ENCODE results near the gene TRRAP. TPM values are rescaled to one million over a fixed set of nuclear protein-coding genes. Genes with fewer than 3 reads are reported as not detected.

TRRAP gene
- polyA plus RNA-seq, 2 of the 4 experiments (the other 2 are of a cell fraction), result 12.2 to 22.1 TPM

DNA sequence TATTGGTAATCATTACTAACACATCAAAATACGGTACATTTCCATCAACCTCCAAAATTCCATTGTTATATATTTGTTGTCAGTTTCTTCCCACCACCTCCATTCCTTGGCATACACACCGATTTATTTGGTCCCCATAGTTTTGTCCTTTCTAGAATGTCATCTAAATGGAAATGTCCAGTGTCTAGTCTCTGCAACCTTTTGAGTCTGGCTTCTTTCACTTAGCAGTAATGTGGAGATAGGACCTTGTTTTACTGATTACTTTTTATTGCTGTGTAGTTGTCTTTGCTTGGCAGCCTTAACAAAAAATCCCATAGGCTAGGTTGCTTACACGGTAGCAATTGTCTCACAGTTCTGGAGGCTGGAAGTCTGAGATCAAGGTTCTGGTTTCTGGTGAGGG lies 22.5 kb downstream of the TRRAP start:
- WGBS (ENCODE audit: missing lambda C conversion rate), result 93% methylated on average over 3 of the region's 3 CpGs
- Histone ChIP-seq H3K9me3 (no peaks in the 10 kb centered on the region), H3K27ac (no peak overlapping the region), H3K4me1 (no peaks in the 10 kb centered on the region), H3K4me3 (no peak overlapping the region), H3K4me2 (no peak overlapping the region)
- POLR2A ChIA-PET, result no interaction called here
- DNase-seq (ENCODE audit: low read depth in 1 of 2, low spot score in 1 of 2) (no peak), ATAC-seq (no peak), FAIRE-seq (no peak)
- no peak for TF ChIP-seq RAD21 (conservative IDR thresholded peaks at IDR 0.05 in 1 of 2, IDR thresholded peaks at IDR 0.05 in 1 of 2)
- TF ChIP-seq, protein P1, sequence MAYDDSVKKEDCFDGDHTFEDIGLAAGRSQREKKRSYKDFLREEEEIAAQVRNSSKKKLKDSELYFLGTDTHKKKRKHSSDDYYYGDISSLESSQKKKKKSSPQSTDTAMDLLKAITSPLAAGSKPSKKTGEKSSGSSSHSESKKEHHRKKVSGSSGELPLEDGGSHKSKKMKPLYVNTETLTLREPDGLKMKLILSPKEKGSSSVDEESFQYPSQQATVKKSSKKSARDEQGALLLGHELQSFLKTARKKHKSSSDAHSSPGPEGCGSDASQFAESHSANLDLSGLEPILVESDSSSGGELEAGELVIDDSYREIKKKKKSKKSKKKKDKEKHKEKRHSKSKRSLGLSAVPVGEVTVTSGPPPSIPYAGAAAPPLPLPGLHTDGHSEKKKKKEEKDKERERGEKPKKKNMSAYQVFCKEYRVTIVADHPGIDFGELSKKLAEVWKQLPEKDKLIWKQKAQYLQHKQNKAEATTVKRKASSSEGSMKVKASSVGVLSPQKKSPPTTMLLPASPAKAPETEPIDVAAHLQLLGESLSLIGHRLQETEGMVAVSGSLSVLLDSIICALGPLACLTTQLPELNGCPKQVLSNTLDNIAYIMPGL (CRISPR knock-in tag; IDR thresholded peaks at IDR 0.05; ENCODE audit: borderline replicate concordance), result no peak
- TF ChIP-seq POLR2A (IDR thresholded peaks at IDR 0.05; ENCODE audit: low read length), result no peak
- TF ChIP-seq JUNB (IDR thresholded peaks at IDR 0.05), result no peak
- TF ChIP-seq TP53 (CRISPR knock-in tag; IDR thresholded peaks at IDR 0.05), result no peak
- TF ChIP-seq KDM5A (IDR thresholded peaks at IDR 0.05), result no peak
- TF ChIP-seq KDM1A (IDR thresholded peaks at IDR 0.05; ENCODE audit: low read depth), result no peak
- no peak for TF ChIP-seq SREBF2 (IDR thresholded peaks at IDR 0.05)
- no peak for TF ChIP-seq TFCP2L1 (CRISPR knock-in tag; IDR thresholded peaks at IDR 0.05)
- no peak for TF ChIP-seq EP300 (IDR thresholded peaks at IDR 0.05)
- no peak for TF ChIP-seq ZC3H11A (IDR thresholded peaks at IDR 0.05)
- CTCF ChIA-PET, result interaction anchor here (0.9 kb wide), 1 partner anchor 12 kb away, joined by 3 read pairs; no protein-coding TSS in a partner anchor

DNA sequence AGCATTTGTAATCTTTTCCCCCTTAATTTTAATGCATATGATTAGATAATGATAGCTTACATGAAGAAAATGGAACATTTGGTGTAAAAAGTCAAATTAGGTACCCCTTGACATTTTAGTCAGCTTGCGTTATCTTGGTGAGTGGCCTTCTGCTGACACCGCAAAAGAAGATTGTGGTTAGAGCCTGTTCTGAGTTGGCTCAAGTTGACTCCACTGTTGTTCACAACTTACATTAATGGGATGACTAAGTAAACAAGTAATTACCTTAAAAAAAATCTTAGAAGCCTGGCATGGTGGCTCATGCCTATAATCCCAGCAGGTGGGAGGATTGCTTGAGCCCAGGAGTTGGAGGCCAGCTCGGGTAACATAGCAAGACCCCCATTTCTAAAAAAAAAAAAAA lies 24.2 kb downstream of the TRRAP start:
- no peaks in the 10 kb centered on the region for H3K4me1 ChIP-seq
- 94% methylated on average over 3 of the region's 3 CpGs for WGBS (ENCODE audit: missing lambda C conversion rate)
- H3K27ac ChIP-seq, result no peak overlapping the region
- FAIRE-seq (no peak), DNase-seq (ENCODE audit: low read depth in 1 of 2, low spot score in 1 of 2) (no peak), ATAC-seq (no peak)
- no peak for TF ChIP-seq CEBPB (IDR thresholded peaks at IDR 0.05)
- TF ChIP-seq ZC3H11A (IDR thresholded peaks at IDR 0.05), result no peak
- no peak for TF ChIP-seq EP300 (IDR thresholded peaks at IDR 0.05)
- TF ChIP-seq TFCP2L1 (CRISPR knock-in tag; IDR thresholded peaks at IDR 0.05), result no peak
- TF ChIP-seq FOSL2 (IDR thresholded peaks at IDR 0.05), result no peak
- no peak for TF ChIP-seq FOSL2 (CRISPR knock-in tag; IDR thresholded peaks at IDR 0.05)
- TF ChIP-seq BHLHE40 (IDR thresholded peaks at IDR 0.05; ENCODE audit: low read depth, low read length), result no peak
- TF ChIP-seq, protein P2, sequence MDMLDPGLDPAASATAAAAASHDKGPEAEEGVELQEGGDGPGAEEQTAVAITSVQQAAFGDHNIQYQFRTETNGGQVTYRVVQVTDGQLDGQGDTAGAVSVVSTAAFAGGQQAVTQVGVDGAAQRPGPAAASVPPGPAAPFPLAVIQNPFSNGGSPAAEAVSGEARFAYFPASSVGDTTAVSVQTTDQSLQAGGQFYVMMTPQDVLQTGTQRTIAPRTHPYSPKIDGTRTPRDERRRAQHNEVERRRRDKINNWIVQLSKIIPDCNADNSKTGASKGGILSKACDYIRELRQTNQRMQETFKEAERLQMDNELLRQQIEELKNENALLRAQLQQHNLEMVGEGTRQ (IDR thresholded peaks at IDR 0.05), result no peak
- TF ChIP-seq, protein P3, sequence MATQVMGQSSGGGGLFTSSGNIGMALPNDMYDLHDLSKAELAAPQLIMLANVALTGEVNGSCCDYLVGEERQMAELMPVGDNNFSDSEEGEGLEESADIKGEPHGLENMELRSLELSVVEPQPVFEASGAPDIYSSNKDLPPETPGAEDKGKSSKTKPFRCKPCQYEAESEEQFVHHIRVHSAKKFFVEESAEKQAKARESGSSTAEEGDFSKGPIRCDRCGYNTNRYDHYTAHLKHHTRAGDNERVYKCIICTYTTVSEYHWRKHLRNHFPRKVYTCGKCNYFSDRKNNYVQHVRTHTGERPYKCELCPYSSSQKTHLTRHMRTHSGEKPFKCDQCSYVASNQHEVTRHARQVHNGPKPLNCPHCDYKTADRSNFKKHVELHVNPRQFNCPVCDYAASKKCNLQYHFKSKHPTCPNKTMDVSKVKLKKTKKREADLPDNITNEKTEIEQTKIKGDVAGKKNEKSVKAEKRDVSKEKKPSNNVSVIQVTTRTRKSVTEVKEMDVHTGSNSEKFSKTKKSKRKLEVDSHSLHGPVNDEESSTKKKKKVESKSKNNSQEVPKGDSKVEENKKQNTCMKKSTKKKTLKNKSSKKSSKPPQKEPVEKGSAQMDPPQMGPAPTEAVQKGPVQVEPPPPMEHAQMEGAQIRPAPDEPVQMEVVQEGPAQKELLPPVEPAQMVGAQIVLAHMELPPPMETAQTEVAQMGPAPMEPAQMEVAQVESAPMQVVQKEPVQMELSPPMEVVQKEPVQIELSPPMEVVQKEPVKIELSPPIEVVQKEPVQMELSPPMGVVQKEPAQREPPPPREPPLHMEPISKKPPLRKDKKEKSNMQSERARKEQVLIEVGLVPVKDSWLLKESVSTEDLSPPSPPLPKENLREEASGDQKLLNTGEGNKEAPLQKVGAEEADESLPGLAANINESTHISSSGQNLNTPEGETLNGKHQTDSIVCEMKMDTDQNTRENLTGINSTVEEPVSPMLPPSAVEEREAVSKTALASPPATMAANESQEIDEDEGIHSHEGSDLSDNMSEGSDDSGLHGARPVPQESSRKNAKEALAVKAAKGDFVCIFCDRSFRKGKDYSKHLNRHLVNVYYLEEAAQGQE (IDR thresholded peaks at IDR 0.05), result no peak
- no peak for TF ChIP-seq ESRRA (IDR thresholded peaks at IDR 0.05; ENCODE audit: borderline replicate concordance, low read length)
- no peak for TF ChIP-seq KDM1A (IDR thresholded peaks at IDR 0.05; ENCODE audit: low read depth)
- no peak for TF ChIP-seq HEYL (CRISPR knock-in tag; IDR thresholded peaks at IDR 0.05)
- TF ChIP-seq RARB (CRISPR knock-in tag; IDR thresholded peaks at IDR 0.05), result no peak
- no peak for TF ChIP-seq NFE2L2 (conservative IDR thresholded peaks at IDR 0.05; ENCODE audit: low read length)
- no peak for TF ChIP-seq MAFK (IDR thresholded peaks at IDR 0.05; ENCODE audit: partially characterized antibody)
- no peak for TF ChIP-seq RCOR1 (IDR thresholded peaks at IDR 0.05; ENCODE audit: low read depth, low read length)
- TF ChIP-seq, protein P4, sequence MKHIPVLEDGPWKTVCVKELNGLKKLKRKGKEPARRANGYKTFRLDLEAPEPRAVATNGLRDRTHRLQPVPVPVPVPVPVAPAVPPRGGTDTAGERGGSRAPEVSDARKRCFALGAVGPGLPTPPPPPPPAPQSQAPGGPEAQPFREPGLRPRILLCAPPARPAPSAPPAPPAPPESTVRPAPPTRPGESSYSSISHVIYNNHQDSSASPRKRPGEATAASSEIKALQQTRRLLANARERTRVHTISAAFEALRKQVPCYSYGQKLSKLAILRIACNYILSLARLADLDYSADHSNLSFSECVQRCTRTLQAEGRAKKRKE (CRISPR knock-in tag; IDR thresholded peaks at IDR 0.05; ENCODE audit: low read depth), result no peak
- TF ChIP-seq, protein P5, sequence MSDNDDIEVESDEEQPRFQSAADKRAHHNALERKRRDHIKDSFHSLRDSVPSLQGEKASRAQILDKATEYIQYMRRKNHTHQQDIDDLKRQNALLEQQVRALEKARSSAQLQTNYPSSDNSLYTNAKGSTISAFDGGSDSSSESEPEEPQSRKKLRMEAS (IDR thresholded peaks at IDR 0.05), result no peak
- no peak for TF ChIP-seq NR3C1 (IDR thresholded peaks at IDR 0.05)
- TF ChIP-seq, protein P6, sequence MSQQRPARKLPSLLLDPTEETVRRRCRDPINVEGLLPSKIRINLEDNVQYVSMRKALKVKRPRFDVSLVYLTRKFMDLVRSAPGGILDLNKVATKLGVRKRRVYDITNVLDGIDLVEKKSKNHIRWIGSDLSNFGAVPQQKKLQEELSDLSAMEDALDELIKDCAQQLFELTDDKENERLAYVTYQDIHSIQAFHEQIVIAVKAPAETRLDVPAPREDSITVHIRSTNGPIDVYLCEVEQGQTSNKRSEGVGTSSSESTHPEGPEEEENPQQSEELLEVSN (IDR thresholded peaks at IDR 0.05; ENCODE audit: borderline replicate concordance, low read depth), result no peak
- no peak overlapping the region for H3K4me2 ChIP-seq
- ChIA-PET CTCF (interaction anchor here (0.6 to 1.6 kb wide), 4 partner anchors 12 to 386 kb away, joined by 3 to 9 read pairs (median 4); partner anchors contain the start of gene TRRAP), POLR2A (no interaction called here)
- H3K4me3 ChIP-seq, result no peak overlapping the region
- no peaks in the 10 kb centered on the region for H3K9me3 ChIP-seq
